ENCODE data around the gene TMEM150C. TPM values are rescaled to one million over a fixed set of nuclear protein-coding genes. Genes with fewer than 3 reads are reported as not detected.
"Not testable (repeated sequence)": the region's sequence is repeated elsewhere in the genome, so short reads cannot be mapped to it uniquely, and the experiment has no call there.

Gene TMEM150C
- total RNA-seq, 1 donor from 2014 or later: 8.8 TPM

DNA sequence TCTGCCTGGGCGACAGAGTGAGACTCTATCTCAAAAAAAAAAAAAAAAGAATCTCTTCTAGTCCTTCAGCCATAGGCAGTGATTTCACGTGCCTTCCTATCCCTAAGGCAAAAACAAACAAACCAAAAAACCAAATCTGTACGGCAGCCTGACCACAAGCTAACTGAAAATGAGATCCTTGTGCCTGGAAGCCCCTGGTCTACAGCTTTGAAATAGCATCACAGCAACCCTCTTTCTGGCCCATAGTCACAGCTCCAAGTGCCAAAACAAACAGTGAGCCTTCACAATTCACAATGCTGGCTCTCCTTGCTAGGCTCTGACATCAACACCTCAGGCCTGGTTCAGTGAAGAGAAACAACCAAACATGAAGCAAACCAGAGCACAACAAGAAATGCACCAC is 46.1 kb downstream of the TMEM150C start:
- DNase-seq (ENCODE audit: low spot score): peak; percentile 62

DNA sequence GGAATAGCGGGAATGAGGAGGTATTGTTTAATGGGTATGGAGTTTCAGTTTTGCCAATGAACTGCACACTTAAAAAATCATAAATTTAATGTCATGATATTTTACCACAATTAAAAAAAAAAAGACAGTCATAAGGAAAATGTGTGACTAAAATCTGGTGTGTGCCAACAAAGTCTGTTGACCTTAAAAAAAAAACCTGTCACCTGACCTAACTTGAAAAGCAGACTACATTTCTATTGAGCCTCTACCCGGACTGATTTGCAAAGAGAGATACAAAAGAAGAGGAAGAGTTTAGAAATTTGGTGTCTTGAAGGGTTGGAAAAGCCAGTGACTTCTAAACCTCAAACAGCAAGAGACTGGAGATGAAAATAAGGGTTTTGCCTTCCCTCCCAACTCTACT is 48.4 kb downstream of the TMEM150C start:
- DNase-seq (ENCODE audit: low spot score): no peak

GRCh38 chr4:82510216-82510615 is 51.6 kb downstream of the TMEM150C start:
- DNase-seq (ENCODE audit: low spot score): peak; percentile 37

DNA sequence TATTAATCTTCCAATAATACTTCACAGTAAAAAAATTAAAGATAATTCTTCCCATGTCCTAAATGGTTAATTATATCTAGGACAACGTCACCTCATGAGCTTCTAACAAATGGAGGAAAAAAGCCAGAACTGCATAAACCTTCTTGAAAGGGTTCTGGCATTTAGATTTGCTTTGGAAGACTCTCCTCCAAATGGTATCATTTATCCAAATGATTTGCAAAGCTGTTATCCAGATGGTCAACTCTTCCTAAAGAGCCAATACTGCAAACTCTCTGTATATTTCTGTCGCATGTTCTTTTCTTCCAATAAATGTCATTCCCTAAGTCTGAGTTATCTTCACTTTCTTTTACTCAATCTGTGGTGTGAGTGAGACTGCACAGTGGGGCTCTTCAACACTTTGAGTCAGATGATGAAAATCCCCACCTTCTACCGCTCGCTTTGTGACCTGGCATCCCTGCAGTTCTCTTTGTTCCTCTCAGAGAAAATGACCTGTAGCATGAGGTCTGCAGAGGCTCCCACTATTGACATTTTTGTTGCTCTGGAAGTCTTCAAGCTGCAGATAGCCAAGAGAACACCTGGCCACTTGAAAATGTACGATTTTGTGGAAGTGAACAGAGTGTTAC is 52.9 kb downstream of the TMEM150C start:
- no peak for DNase-seq (ENCODE audit: low spot score)

DNA sequence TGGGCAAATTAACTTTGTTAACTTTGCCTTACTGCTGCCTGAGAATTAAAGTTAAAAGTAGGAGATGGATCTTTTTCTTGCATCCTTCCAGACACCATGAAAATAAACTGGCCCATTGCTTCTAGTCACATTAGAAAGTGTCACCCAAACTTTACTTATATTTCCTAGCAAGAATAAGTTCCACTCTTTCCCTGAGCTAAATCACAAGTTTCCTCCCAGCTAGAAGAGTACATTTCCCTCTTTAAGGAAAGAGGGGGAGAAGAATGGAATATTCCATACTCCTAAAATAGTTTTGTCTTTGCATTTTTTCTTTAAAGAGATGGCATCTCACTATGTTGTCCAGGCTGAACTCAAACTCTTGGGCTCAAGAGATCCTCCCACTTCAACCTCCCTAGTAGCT is 53.8 kb downstream of the TMEM150C start:
- no peak for DNase-seq (ENCODE audit: low spot score)

GRCh38 chr4:82501154-82501442 is 60.7 kb downstream of the TMEM150C start:
- no peak for DNase-seq (ENCODE audit: low spot score)

DNA sequence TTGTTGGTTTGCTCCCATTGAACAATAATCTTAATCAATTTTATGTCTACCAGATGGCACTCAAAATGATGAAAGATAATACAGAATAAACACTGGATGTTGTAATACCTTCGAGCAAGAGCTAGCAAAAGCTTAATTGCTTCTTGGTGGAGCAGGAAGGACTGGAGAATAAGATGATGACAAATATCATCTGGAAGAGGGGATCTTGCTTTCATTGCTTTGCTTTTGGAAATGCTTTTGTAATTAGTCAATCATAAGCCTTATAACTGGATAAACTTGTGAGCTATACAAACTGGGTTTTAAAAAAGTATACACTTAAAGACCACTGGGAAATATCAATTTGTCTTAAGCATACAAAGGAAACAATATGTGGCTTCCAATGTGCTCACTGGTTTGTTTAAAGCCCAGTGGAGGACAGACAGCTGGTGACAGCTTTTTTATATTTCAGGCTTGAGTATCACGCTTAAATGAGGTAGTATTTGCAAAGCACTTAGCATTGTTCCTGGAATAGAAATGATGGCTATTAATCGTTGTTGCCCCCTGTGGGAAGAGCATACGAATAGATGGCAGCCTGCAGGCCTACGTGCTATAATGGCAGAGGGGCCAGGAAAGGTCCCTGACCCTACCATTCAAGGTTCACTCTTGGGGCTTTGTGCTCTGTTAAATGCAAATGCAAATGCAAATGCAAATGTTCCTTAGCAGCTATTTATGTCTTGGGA is 61.2 kb downstream of the TMEM150C start:
- no peak for DNase-seq (ENCODE audit: low spot score)

DNA sequence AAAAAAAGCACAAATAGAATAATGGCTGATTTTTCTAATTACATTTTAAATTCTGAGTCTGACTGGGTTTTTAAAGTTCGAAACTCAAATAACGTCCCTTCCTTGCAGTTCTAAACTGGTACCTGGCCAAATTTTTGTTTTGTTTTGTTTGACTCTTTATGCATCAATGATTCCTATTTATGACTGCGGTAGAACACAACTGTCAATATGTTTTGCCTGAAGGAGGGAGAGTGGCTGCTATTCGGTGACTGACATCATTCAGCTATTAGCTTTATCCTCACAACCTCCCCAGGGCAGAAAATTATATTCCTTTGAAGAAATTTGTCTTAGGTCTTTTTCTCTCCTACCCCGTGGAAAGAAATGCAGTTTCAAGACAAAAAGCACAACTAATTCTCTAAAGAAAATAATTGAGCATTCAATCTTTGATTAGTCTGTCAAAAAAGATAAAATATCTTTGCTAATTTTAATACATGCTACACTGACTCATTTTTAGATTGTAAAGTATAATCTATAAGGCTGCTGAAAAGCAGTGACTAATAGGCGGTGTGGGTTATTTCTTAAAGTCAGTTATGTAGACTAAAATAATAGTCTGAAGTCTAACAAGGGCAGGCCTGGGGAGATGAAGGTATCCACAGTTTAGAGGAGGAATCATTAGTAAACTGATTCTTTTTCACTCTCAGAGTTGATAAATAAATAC is 61.9 kb downstream of the TMEM150C start:
- DNase-seq (ENCODE audit: low spot score): no peak

GRCh38 chr4:82496349-82496748 is 65.4 kb downstream of the TMEM150C start:
- no peak for DNase-seq (ENCODE audit: low spot score)

DNA sequence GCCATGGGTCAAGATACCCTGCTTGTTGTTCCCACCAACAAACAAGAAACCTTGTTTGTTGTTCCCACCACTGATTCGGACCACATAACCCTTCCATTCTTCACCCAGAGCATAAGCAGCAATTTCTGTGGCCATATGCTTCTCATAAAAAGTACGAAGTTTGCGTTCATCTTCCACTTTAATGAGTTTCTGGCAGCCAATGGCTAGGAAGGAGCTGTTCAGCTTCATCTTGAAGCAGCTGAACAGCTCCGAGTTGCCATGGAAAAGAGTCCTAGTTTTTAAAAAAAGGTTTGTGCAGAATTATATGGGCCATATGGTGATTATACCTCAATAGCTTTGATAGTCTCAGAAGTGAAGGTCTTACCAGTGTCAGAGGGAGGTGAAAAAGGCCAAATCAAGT is 66.1 kb downstream of the TMEM150C start:
- no peak for DNase-seq (ENCODE audit: low spot score)

DNA sequence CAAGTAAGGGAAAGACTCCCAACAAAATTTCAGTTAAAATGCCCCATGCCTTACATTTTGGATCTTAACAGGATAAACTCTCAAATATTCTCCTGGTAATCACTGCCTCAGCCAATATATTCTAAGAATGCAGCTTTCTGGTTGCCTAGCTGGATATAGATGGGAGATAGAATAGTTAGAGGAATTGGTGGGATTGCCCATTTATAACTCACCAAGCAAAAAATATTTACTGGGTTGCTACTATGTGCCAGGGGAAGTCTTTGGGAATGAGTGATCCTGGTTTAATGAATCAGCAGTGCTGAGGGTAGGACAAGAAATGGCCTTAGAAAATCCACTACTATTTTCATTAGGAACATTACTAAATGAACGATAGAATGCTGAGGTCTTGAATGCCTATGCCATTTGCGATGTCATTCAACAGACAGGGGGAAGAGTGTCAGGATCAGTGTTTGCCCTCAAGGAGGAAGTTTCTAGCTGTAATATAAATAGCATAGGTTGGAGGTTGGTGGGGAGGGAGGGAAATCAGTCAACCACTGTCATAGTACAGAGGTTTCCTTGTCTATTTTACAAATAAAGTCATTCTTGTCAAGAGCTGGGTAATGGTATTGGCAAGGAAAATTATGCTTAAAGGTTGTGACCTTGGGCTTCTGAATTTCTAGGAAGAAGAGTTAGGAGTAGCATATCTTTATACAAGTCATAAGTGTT is 67.9 kb downstream of the TMEM150C start:
- no peak for DNase-seq (ENCODE audit: low spot score)

GRCh38 chr4:82491251-82491960 is 70.4 kb downstream of the TMEM150C start:
- no peak for DNase-seq (ENCODE audit: low spot score)

DNA sequence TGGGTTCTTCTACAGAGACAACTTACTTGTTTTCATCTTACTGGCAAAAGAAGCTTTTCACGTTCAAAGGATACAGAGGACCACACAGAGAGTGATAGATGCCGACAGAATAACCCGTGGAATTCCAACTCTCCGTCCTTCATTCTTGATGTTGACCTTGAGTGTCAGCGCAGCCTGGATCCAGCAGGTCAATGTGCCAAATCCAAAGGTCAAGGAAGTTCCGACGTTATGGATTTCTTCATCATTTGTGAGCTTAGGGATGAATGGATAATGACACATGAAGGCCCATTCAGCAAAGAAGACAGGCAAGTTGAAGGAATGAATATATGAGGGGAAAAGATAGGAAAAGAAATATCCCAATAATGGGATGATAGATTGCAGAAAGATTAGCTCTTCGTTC is 71.8 kb downstream of the TMEM150C start:
- no peak for DNase-seq (ENCODE audit: low spot score)

DNA sequence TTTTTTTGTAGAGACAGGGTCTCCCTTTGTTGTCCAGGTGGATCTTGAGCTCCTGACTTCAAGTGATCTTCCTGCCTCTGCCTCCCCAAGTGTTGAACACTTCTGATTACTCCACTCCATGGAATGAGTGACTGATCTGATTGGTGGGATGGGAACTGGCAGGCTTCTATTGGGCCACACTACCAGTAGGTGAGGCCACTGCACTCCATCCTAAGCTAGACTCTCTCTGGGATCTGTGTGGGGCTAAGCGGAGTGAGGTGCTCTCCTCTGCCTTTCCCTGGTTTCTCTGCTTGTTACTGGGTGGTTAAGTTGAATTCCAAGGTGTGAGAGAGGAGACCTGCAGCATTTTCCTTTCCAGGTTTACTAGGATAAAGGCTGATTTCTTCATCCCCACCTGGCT is 72.7 kb downstream of the TMEM150C start:
- DNase-seq (ENCODE audit: low spot score): no peak

GRCh38 chr4:82484996-82485783 is 76.6 kb downstream of the TMEM150C start:
- peak; percentile 20 for DNase-seq (ENCODE audit: low spot score)

- DNase-seq (ENCODE audit: low spot score): no peak
Measured at GRCh38 chr4:82482387-82482786, 79.4 kb downstream of the TMEM150C start.

DNA sequence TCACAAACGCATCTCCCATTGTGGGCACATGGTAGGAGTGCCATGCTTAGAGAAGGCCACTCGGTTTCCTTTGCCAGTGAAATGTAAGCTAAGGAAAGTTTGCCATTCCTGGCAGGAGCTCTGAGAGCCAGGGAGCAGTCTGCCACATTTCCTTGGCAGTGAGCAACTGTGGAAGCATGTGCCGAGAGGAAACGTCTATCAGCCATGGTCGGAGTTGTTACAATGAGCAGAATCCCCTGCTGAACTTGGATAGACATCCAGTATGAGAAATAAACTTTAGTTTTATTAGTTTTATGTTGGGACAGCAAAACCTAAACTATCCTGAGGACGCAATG is 80.3 kb downstream of the TMEM150C start:
- DNase-seq (ENCODE audit: low spot score): no peak

DNA sequence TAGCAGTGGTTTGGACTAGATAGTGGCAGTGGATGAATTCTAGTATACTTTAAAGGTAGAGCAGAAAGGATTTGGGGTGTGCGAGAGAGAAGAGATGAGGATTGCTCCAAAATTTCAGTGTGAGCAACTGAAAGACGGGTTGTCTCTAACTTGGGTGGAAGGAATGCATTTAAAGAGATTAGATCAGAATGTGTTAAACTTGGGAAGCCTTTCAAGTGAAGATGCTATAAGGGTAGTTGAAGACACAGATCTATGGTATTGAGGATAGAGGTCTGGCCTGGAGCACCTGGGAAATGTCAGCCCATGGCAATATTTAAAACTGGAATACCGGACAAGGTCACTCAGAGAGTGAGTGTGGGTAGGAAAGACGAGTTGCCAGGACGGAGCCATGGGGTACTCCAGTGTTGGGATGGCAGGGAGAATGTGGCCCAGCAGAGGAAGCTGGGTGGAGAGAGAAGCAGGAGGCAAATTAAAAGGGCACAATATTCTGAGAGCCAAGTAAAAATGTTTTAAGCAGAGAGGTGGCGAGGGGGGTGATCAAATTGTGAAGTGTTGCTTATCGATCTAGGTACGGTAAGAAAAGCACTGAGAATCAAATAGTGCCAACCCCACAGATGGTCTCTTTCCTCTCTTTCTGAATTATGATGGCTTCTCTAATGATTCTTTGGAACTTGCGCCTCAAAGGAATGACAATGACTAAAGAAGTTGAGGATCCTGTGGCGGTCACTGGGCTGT is 80.8 kb downstream of the TMEM150C start:
- no peak for DNase-seq (ENCODE audit: low spot score)

- no peak for DNase-seq (ENCODE audit: low spot score)
Measured at GRCh38 chr4:82479562-82479961, 82.2 kb downstream of the TMEM150C start.

GRCh38 chr4:82477469-82477868 is 84.3 kb downstream of the TMEM150C start:
- DNase-seq (ENCODE audit: low spot score): peak; percentile 46

- not testable (repeated sequence) for DNase-seq (ENCODE audit: low spot score)
Measured at GRCh38 chr4:82475931-82476330, 85.9 kb downstream of the TMEM150C start.
